Activated B cell treated with CpG ODN at 0.5 μM for 24 hours (primary cell): ENCODE results near the gene ACBD6. TPM values are rescaled to one million over a fixed set of nuclear protein-coding genes. Genes with fewer than 3 reads are reported as not detected.

ENCODE experiments used
- ATAC-seq: fragments of 200-7000 bp; cut with Tn5 transposase; one replicate; pipeline ENCODE4 v1.10.0; 2021; ENCODE audit warnings: low read depth, mild to moderate bottlenecking, moderate library complexity
- CTCF ChIA-PET: fragments of 350-600 bp; sonication (Branson Sonifier 250); formaldehyde crosslinking; loops from one replicate; lab custom pipeline; 2021; ENCODE audit warnings: antibody characterized with exemption; lab: Charles Lee
- POLR2A ChIA-PET: fragments of 350-600 bp; sonication (Branson Sonifier 250); formaldehyde crosslinking; loops from one replicate; lab custom pipeline; 2021; ENCODE audit warnings: antibody characterized with exemption; lab: Charles Lee
- DNase-seq: peaks from one replicate; pipeline ENCODE4 v3.0.0; 2022
- H3K27ac Mint-ChIP-seq: one replicate; pipeline ENCODE4 v1.8.0; 2020; ENCODE audit warnings: mixed read lengths
- H3K27me3 Mint-ChIP-seq: one replicate; pipeline ENCODE4 v1.8.0; 2021; ENCODE audit warnings: mixed read lengths
- H3K36me3 Mint-ChIP-seq: one replicate; pipeline ENCODE4 v1.8.0; 2021; ENCODE audit warnings: low read depth, mixed read lengths
- H3K4me1 Mint-ChIP-seq: one replicate; pipeline ENCODE4 v1.8.0; 2021; ENCODE audit warnings: mixed read lengths
- H3K4me3 Mint-ChIP-seq: one replicate; pipeline ENCODE4 v1.8.0; 2020; ENCODE audit warnings: mild to moderate bottlenecking, mixed read lengths
- H3K9me3 Mint-ChIP-seq: one replicate; pipeline ENCODE4 v1.8.0; 2020; ENCODE audit warnings: mixed read lengths
- intact Hi-C: fragments of 100-400 bp; cut with micrococcal nuclease; formaldehyde crosslinking; loops from one replicate; pipeline ENCODE4 v1.15.1; 2024
- total RNA-seq: library from RNA; stranded (reverse); gene quantifications from 2 replicates; pipeline ENCODE4 v1.2.3, GENCODE V29; 2022
- TF ChIP-seq, protein P1 (sequence below): fragments of 200-600 bp; IDR thresholded peaks from one replicate; pipeline ENCODE4 v1.8.0; 2022; ENCODE audit warnings: antibody characterized with exemption, mild to moderate bottlenecking

ACBD6 gene
- total RNA-seq, 1 donor from 2014 or later, result 61.5 TPM

DNA sequence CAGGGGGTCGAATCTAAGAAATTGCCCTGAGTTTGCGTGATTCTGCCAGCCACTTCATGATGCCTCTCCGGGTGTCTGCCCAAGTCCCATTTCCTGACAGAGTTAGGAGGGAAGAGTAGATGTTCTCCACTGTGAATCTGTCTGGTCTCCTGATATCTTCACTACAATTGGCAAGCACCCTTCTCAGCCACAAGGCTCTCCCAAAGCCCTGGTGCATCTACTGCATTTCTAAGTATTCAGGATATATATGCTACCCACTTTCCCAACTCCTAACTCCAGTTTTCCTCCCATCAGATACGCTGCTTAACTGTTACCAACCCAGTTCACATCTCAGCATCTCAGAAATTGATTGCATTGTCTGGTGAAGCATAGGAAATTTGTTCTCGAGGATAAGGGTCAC lies 30.5 kb upstream of the ACBD6 start:
- Mint-ChIP-seq H3K9me3 (no peaks in the 10 kb centered on the region), H3K36me3 (no peaks in the 10 kb centered on the region), H3K4me3 (no peak overlapping the region), H3K27ac (no peak overlapping the region), H3K4me1 (peaks cover 5% of the 10 kb centered on the region), H3K27me3 (peaks cover 11% of the 10 kb centered on the region)
- ATAC-seq, result no peak
- CTCF ChIA-PET, result interaction anchor here (2.0 to 4.2 kb wide), 2 partner anchors 17 to 329 kb away, joined by 7 to 66 read pairs; no protein-coding TSS in a partner anchor
- no peak for DNase-seq
- intact Hi-C loops, result loop anchor here (1.0 to 5.0 kb wide), 3 partner anchors 328 to 633 kb away; no protein-coding TSS in a partner anchor
- TF ChIP-seq, protein P1, sequence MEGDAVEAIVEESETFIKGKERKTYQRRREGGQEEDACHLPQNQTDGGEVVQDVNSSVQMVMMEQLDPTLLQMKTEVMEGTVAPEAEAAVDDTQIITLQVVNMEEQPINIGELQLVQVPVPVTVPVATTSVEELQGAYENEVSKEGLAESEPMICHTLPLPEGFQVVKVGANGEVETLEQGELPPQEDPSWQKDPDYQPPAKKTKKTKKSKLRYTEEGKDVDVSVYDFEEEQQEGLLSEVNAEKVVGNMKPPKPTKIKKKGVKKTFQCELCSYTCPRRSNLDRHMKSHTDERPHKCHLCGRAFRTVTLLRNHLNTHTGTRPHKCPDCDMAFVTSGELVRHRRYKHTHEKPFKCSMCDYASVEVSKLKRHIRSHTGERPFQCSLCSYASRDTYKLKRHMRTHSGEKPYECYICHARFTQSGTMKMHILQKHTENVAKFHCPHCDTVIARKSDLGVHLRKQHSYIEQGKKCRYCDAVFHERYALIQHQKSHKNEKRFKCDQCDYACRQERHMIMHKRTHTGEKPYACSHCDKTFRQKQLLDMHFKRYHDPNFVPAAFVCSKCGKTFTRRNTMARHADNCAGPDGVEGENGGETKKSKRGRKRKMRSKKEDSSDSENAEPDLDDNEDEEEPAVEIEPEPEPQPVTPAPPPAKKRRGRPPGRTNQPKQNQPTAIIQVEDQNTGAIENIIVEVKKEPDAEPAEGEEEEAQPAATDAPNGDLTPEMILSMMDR, result no peak
- POLR2A ChIA-PET, result interaction anchor here (0.5 kb wide), 1 partner anchor 31 kb away, joined by 6 read pairs; the partner anchor contains the start of gene ACBD6

- Mint-ChIP-seq H3K4me3 (no peak overlapping the region), H3K27ac (no peak overlapping the region), H3K9me3 (no peaks in the 10 kb centered on the region), H3K4me1 (peaks cover 8% of the 10 kb centered on the region), H3K36me3 (no peaks in the 10 kb centered on the region), H3K27me3 (peaks cover 8% of the 10 kb centered on the region)
- intact Hi-C loops, result loop anchor here (5.0 kb wide), 1 partner anchor 622 kb away; no protein-coding TSS in a partner anchor
- ATAC-seq, result no peak
- POLR2A ChIA-PET, result interaction anchor here (0.6 kb wide), 1 partner anchor 560 kb away, joined by 3 read pairs; no protein-coding TSS in a partner anchor
- no peak for DNase-seq
- CTCF ChIA-PET, result interaction anchor here (1.7 kb wide), 2 partner anchors 12 to 15 kb away, joined by 4 to 5 read pairs; no protein-coding TSS in a partner anchor
- TF ChIP-seq, protein P1, result no peak
Measured at GRCh38 chr1:180530501-180530900, 28.1 kb upstream of the ACBD6 start.

DNA sequence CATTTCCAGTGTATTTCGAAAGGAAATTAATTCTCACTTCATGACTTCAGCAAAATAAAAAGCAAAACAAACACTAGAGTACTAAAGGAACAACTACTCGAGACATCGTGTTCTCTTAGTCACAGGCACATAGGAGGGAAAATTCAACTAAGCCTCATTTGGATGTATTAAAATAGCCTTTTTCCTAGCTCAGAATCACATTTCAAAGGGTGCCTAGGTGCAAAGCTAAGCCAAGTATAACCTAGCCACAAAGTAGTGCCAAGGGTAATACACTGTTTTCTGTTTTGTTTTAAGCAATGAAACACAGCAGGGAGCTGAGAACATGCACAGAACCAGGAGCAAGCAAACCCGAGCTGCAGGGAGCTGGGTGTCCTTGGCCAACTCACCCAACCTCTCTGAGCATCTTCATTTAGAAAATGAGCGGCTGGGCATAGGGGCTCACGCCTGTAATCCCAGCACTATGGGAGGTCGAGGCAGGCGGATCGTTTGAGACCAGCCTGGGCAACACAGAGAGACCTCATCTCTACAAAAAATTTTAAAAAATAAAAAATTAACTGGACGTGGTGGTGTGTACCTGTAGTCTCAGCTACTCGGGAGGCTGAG lies 26.6 kb upstream of the ACBD6 start:
- intact Hi-C loops, result no loop called here
- Mint-ChIP-seq H3K27me3 (peaks cover 6% of the 10 kb centered on the region), H3K4me3 (no peak overlapping the region), H3K36me3 (no peaks in the 10 kb centered on the region), H3K4me1 (peaks cover 18% of the 10 kb centered on the region), H3K27ac (no peak overlapping the region), H3K9me3 (no peaks in the 10 kb centered on the region)
- no peak for DNase-seq
- ChIA-PET CTCF (interaction anchor here (1.3 kb wide), 1 partner anchor 332 kb away, joined by 4 read pairs; no protein-coding TSS in a partner anchor), POLR2A (interaction anchor here (0.6 kb wide), 1 partner anchor 511 kb away, joined by 11 read pairs; no protein-coding TSS in a partner anchor)
- ATAC-seq, result no peak
- TF ChIP-seq, protein P1, result no peak

GRCh38 chr1:180527101-180527669 lies 24.8 kb upstream of the ACBD6 start:
- Mint-ChIP-seq H3K27me3 (peaks cover 4% of the 10 kb centered on the region), H3K9me3 (no peaks in the 10 kb centered on the region), H3K36me3 (no peaks in the 10 kb centered on the region), H3K27ac (no peak overlapping the region), H3K4me1 (peaks cover 13% of the 10 kb centered on the region), H3K4me3 (no peak overlapping the region)
- DNase-seq (no peak), ATAC-seq (no peak)
- ChIA-PET POLR2A (no interaction called here), CTCF (no interaction called here)
- intact Hi-C loops, result no loop called here
- TF ChIP-seq, protein P1, result no peak

DNA sequence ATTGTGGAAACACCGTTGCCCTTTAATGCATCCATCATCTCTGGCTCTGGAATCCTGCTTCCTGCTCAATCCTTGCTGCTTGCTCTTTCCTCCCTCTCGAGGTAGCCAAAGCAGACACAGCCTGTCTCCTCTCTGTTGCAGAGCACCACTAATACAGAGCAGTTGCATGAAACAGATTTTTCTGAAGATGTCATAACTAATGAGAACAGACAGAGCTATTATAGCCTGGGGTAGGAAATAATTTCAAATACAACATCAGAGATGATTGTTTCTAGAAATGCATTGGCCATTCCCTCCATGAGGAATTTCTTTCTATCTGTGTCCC lies 23.3 kb upstream of the ACBD6 start:
- Mint-ChIP-seq H3K9me3 (no peaks in the 10 kb centered on the region), H3K27ac (no peak overlapping the region), H3K4me3 (peak overlapping the region; percentile 2), H3K4me1 (peaks cover 13% of the 10 kb centered on the region), H3K27me3 (peaks cover 4% of the 10 kb centered on the region), H3K36me3 (no peaks in the 10 kb centered on the region)
- TF ChIP-seq, protein P1, result no peak
- DNase-seq, result no peak
- intact Hi-C loops, result no loop called here
- CTCF ChIA-PET, result interaction anchor here (0.9 kb wide), 1 partner anchor 336 kb away, joined by 3 read pairs; no protein-coding TSS in a partner anchor
- POLR2A ChIA-PET, result no interaction called here
- no peak for ATAC-seq
